OCI-LY1 (cell line): ENCODE data around the gene CDC42BPB.

Experiments
- H2AFZ ChIP-seq: fragments of 200-600 bp; sonication (generic), shearing (Covaris generic); 2 replicates; pipeline ENCODE4 v1.6.0; 2014; ENCODE audit warnings: antibody characterized with exemption, mild to moderate bottlenecking, low read length
- H3F3A ChIP-seq: fragments of 200-600 bp; sonication (generic), shearing (Covaris generic); 2 replicates; pipeline ENCODE4 v1.6.0; 2014; ENCODE audit warnings: mild to moderate bottlenecking, antibody characterized with exemption, low read length, moderate library complexity; ENCODE audit not compliant: insufficient read depth
- H3K27ac ChIP-seq: fragments of 200-600 bp; sonication (generic); 2 replicates; pipeline ENCODE4 v1.5.1; 2014; ENCODE audit warnings: low read length, mixed run types, mild to moderate bottlenecking, low read depth; ENCODE audit not compliant: poor library complexity, severe bottlenecking
- H3K27me3 ChIP-seq: fragments of 200-600 bp; sonication (generic); 2 replicates; pipeline ENCODE4 v1.6.0; 2014; ENCODE audit warnings: antibody characterized with exemption, mild to moderate bottlenecking, low read length, moderate library complexity; ENCODE audit not compliant: insufficient read depth
- H3K36me3 ChIP-seq: fragments of 200-600 bp; sonication (generic); 2 replicates; pipeline ENCODE4 v1.6.1; 2014; ENCODE audit warnings: mild to moderate bottlenecking, antibody characterized with exemption, low read length, moderate library complexity, mixed read lengths; ENCODE audit not compliant: insufficient read depth
- H3K4me1 ChIP-seq: fragments of 200-600 bp; sonication (generic); 2 replicates; pipeline ENCODE4 v1.5.1; 2014; ENCODE audit warnings: mild to moderate bottlenecking, low read length, moderate library complexity; ENCODE audit not compliant: insufficient read depth, severe bottlenecking
- H3K4me2 ChIP-seq: fragments of 200-600 bp; sonication (generic), shearing (Covaris generic); 2 replicates; pipeline ENCODE4 v1.6.1; 2014; ENCODE audit warnings: low read length
- H3K4me3 ChIP-seq: fragments of 200-600 bp; sonication (generic); 2 replicates; pipeline ENCODE4 v1.5.1; 2014; ENCODE audit warnings: low read length, low read depth, mild to moderate bottlenecking, mixed read lengths; ENCODE audit not compliant: poor library complexity, severe bottlenecking
- H3K79me2 ChIP-seq: fragments of 200-600 bp; shearing (Covaris generic); 2 replicates; pipeline ENCODE4 v1.6.1; 2016; ENCODE audit warnings: mixed run types, low read length, mixed read lengths; ENCODE audit not compliant: insufficient read depth
- H3K9ac ChIP-seq: fragments of 200-600 bp; sonication (generic), shearing (Covaris generic); 2 replicates; pipeline ENCODE4 v1.6.1; 2014; ENCODE audit warnings: mild to moderate bottlenecking, low read length, mixed read lengths
- H3K9me2 ChIP-seq: fragments of 200-600 bp; sonication (generic), shearing (Covaris generic); 2 replicates; pipeline ENCODE4 v1.6.1; 2014; ENCODE audit warnings: low read depth, mild to moderate bottlenecking, low read length, mixed read lengths
- H3K9me3 ChIP-seq: fragments of 200-600 bp; shearing (Covaris generic); 2 replicates; pipeline ENCODE4 v1.6.1; 2014; ENCODE audit warnings: low read length, mixed read lengths
- H4K20me1 ChIP-seq: fragments of 200-600 bp; sonication (generic), shearing (Covaris generic); 2 replicates; pipeline ENCODE4 v1.6.0; 2016; ENCODE audit warnings: mild to moderate bottlenecking, low read length; ENCODE audit not compliant: insufficient read depth
- EZH2 ChIP-seq: fragments of 200-600 bp; sonication (generic), shearing (Covaris generic); IDR thresholded peaks from 2 replicates; pipeline ENCODE4 v1.8.0; 2017; ENCODE audit warnings: borderline replicate concordance, mixed run types, mild to moderate bottlenecking, antibody characterized with exemption, low read length, moderate library complexity, mixed read lengths
- TF ChIP-seq, protein P1 (sequence below): fragments of 200-600 bp; sonication (generic), shearing (Covaris generic); IDR thresholded peaks from 2 replicates; pipeline ENCODE4 v1.5.1; 2017; ENCODE audit warnings: mild to moderate bottlenecking, antibody characterized with exemption, low read length, moderate library complexity, mixed read lengths

The CDC42BPB gene

DNA sequence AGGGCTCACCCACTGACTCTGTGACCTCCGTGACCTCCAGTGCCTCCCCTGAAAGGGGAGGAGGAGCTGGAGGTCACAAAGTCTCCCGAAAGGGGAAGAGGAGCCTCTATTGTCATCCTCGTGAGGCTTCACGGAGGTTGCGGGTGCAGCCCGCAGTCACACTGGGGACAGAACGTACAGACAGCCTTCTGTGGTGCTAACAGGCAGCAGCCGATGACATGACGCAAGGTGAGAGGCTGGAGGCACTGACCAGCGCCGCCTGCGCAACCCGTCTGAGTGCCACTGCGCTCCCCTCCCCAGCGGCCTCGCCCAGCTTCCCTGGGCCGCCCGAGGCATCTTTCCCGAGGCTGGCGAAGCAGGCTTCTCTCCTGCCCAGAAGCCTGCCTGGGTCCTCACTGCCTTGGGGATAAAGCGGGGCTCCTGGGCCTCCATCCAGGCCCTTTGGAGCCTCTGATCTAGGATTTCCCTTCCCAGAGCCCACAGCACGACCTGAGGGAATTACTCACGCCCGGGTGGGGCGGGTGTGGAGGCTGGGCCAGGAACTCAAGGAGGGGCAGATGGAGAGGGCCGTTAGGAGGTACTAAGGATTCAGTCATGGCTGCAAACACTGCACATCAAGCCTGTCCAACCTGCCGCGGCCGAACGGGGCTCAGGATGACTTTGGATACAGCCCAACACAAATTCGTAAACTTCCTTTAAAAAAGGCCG lies 14.3 kb upstream of the CDC42BPB start:
- Histone ChIP-seq H3K36me3 (no peaks in the 10 kb centered on the region), H3F3A (no peaks in the 10 kb centered on the region), H3K4me3 (no peak overlapping the region), H3K27me3 (peaks cover 3% of the 10 kb centered on the region; the same call in 1 of the 2 replicates), H3K9me3 (no peaks in the 10 kb centered on the region), H3K9ac (no peak overlapping the region), H3K9me2 (no peaks in the 10 kb centered on the region), H3K79me2 (no peaks in the 10 kb centered on the region), H3K4me2 (no peak overlapping the region), H2AFZ (no peak overlapping the region), H4K20me1 (no peaks in the 10 kb centered on the region), H3K27ac (no peak overlapping the region), H3K4me1 (peaks cover 16% of the 10 kb centered on the region)
- no peak for TF ChIP-seq EZH2
- TF ChIP-seq, protein P1, sequence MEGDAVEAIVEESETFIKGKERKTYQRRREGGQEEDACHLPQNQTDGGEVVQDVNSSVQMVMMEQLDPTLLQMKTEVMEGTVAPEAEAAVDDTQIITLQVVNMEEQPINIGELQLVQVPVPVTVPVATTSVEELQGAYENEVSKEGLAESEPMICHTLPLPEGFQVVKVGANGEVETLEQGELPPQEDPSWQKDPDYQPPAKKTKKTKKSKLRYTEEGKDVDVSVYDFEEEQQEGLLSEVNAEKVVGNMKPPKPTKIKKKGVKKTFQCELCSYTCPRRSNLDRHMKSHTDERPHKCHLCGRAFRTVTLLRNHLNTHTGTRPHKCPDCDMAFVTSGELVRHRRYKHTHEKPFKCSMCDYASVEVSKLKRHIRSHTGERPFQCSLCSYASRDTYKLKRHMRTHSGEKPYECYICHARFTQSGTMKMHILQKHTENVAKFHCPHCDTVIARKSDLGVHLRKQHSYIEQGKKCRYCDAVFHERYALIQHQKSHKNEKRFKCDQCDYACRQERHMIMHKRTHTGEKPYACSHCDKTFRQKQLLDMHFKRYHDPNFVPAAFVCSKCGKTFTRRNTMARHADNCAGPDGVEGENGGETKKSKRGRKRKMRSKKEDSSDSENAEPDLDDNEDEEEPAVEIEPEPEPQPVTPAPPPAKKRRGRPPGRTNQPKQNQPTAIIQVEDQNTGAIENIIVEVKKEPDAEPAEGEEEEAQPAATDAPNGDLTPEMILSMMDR: no peak

DNA sequence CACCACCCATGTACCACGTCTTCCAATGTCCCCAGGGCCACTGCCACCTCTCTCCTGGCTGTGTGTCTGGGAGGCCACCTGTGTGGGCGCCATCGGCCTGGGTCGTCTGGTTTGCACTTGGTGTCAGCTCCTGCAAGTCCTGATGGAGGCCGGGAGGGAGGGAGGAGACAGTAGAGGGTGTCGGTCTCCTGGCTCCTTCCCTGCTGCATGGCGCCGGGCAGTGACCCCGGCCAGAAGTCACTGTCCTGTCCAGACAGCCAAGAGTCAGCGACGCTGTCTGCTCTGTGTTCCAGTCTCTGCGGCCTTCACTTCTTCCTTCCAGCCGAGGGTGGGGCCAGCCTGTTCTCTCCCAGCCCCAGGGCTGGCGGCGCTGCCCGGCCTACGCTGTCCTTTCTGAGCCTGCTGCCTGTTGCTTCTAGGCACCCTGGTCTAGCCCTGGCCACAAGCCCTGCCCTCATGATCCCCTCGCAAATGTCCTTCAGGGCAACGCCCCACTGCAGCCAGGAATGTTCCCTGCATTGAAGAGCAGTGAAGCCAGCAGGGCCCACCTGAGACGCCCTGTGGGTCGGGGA lies 13.7 kb upstream of the CDC42BPB start:
- Histone ChIP-seq H3K27ac (no peak overlapping the region), H3K4me1 (peaks cover 16% of the 10 kb centered on the region), H3K9ac (no peak overlapping the region), H3K27me3 (peaks cover 3% of the 10 kb centered on the region; the same call in 1 of the 2 replicates), H4K20me1 (no peaks in the 10 kb centered on the region), H3K9me2 (no peaks in the 10 kb centered on the region), H3K36me3 (no peaks in the 10 kb centered on the region), H2AFZ (no peak overlapping the region), H3F3A (no peaks in the 10 kb centered on the region), H3K79me2 (no peaks in the 10 kb centered on the region), H3K4me2 (no peak overlapping the region), H3K9me3 (no peaks in the 10 kb centered on the region), H3K4me3 (no peak overlapping the region)
- no peak for TF ChIP-seq EZH2
- TF ChIP-seq, protein P1: no peak

DNA sequence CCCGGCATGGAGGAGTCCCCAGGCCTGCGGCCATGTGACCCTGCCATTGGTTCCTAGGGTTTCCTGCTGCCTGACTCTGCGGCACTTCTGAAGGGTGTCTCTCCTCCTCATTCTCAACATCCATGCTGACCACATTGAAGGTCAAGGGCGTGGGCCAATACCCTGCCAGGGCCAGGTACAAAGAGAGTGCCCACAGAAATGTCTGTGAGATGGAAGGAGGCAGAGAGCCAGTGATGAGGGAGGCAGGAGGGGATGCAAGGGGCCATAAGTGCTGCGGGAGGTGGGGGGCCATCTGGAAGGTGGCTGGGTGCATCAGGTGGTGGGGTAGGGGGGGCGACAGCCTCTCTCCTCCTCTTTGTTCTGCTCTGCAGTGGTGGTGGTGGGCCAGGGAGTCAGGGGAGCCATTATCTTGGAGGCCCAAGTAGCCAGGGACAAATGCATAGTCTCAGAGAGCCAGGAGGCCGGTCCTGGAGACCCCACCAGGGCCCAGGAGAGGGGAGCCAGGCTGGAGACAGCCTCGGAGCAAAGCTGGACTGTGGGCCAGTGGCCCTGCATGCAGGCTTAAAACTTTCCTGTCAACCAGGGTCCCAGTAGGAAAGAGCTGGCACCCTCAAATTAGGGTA lies 13.0 kb upstream of the CDC42BPB start:
- no peaks in the 10 kb centered on the region for H3K79me2 ChIP-seq
- TF ChIP-seq, protein P1: no peak
- no peak for TF ChIP-seq EZH2
- peaks cover 3% of the 10 kb centered on the region; the same call in 1 of the 2 replicates for H3K27me3 ChIP-seq
- H3K36me3 ChIP-seq: no peaks in the 10 kb centered on the region
- no peaks in the 10 kb centered on the region for H3F3A ChIP-seq
- H3K4me1 ChIP-seq: peaks cover 16% of the 10 kb centered on the region
- H3K27ac ChIP-seq: no peak overlapping the region
- no peaks in the 10 kb centered on the region for H4K20me1 ChIP-seq
- no peak overlapping the region for H3K4me2 ChIP-seq
- no peak overlapping the region for H3K4me3 ChIP-seq
- no peak overlapping the region for H3K9ac ChIP-seq
- H3K9me2 ChIP-seq: no peaks in the 10 kb centered on the region
- no peak overlapping the region for H2AFZ ChIP-seq
- no peaks in the 10 kb centered on the region for H3K9me3 ChIP-seq
